ENCODE results near the gene BNC1. TPM values are rescaled to one million over a fixed set of nuclear protein-coding genes. Genes with fewer than 3 reads are reported as not detected.

BNC1 gene
- total and polyA plus RNA-seq, 12 donors = 0.06 to 0.71 (median 0.16) TPM; not detected in 1

GRCh38 chr15:83323296-83323711 is 38.8 kb upstream of the BNC1 start:
- WGBS, 2 donors = 44 to 53% methylated on average over 9 of the region's 9 CpGs
- peaks cover 0 to 25% (median 4%) of the 10 kb centered on the region in 7 donors for H3K27me3 ChIP-seq
- H3K9me3 ChIP-seq = peaks cover 0 to 6% (median 0%) of the 10 kb centered on the region in 11 donors
- no peaks in the 10 kb centered on the region for H3K36me3 ChIP-seq
- ATAC-seq (peak in 6 of 8 donors; percentile 14 to 62 (median 56)), DNase-seq (peak in 1 of 2 donors; percentile 13)
- no peak for TF ChIP-seq CTCF (IDR thresholded peaks at IDR 0.05)
- H3K27ac ChIP-seq = no peak overlapping the region
- no peaks in the 10 kb centered on the region for H3K4me1 ChIP-seq
- intact Hi-C loops (cut with DNase I) = loop anchor here in 1 of 10 donors (10.0 kb wide), 1 partner anchor 59 kb away; no protein-coding TSS in a partner anchor
- H3K4me3 ChIP-seq = no peak overlapping the region

- no peak for TF ChIP-seq CTCF (IDR thresholded peaks at IDR 0.05)
Observed at GRCh38 chr15:83322691-83323090, 38.2 kb upstream of the BNC1 start.

GRCh38 chr15:83322061-83322460 is 37.6 kb upstream of the BNC1 start:
- TF ChIP-seq CTCF (IDR thresholded peaks at IDR 0.05) = no peak
- Histone ChIP-seq H3K27me3 (peaks cover 0 to 18% (median under 1%) of the 10 kb centered on the region in 7 donors), H3K36me3 (no peaks in the 10 kb centered on the region), H3K4me1 (no peaks in the 10 kb centered on the region), H3K9me3 (peaks cover 0 to 6% (median 0%) of the 10 kb centered on the region in 11 donors), H3K4me3 (no peak overlapping the region), H3K27ac (no peak overlapping the region)
- intact Hi-C loops (cut with DNase I) = loop anchor here in 1 of 10 donors (10.0 kb wide), 1 partner anchor 57 kb away; no protein-coding TSS in a partner anchor
- DNase-seq (no peak), ATAC-seq (no peak)
- 52 to 62% methylated on average over 6 of the region's 6 CpGs for WGBS, 2 donors

More at GRCh38 chr15:83322691-83323090, 38.2 kb upstream of the BNC1 start:
- intact Hi-C loops (cut with DNase I) = loop anchor here in 1 of 10 donors (10.0 kb wide), 1 partner anchor 58 kb away; no protein-coding TSS in a partner anchor
- Histone ChIP-seq H3K27me3 (peaks cover 0 to 24% (median 4%) of the 10 kb centered on the region in 7 donors), H3K9me3 (peaks cover 0 to 6% (median 0%) of the 10 kb centered on the region in 11 donors), H3K36me3 (no peaks in the 10 kb centered on the region), H3K4me3 (no peak overlapping the region), H3K27ac (no peak overlapping the region), H3K4me1 (no peaks in the 10 kb centered on the region)
- WGBS, 2 donors = 86 to 90% methylated on average over 3 of the region's 3 CpGs
- DNase-seq = no peak
- ATAC-seq = no peak

GRCh38 chr15:83320844-83321243 is 36.4 kb upstream of the BNC1 start:
- no peak for ATAC-seq
- intact Hi-C loops (cut with DNase I) = loop anchor here in 1 of 10 donors (10.0 kb wide), 1 partner anchor 56 kb away; no protein-coding TSS in a partner anchor
- no peak for TF ChIP-seq CTCF (IDR thresholded peaks at IDR 0.05)
- Histone ChIP-seq H3K4me3 (no peak overlapping the region), H3K27ac (no peak overlapping the region), H3K27me3 (peaks cover 0 to 17% (median 0%) of the 10 kb centered on the region in 7 donors), H3K36me3 (no peaks in the 10 kb centered on the region), H3K9me3 (peaks cover 0 to 6% (median 0%) of the 10 kb centered on the region in 11 donors), H3K4me1 (no peaks in the 10 kb centered on the region)
- DNase-seq = no peak

All from heart right ventricle (tissue), 16 donors.